ENCODE measurements around the gene HES6.

DNA sequence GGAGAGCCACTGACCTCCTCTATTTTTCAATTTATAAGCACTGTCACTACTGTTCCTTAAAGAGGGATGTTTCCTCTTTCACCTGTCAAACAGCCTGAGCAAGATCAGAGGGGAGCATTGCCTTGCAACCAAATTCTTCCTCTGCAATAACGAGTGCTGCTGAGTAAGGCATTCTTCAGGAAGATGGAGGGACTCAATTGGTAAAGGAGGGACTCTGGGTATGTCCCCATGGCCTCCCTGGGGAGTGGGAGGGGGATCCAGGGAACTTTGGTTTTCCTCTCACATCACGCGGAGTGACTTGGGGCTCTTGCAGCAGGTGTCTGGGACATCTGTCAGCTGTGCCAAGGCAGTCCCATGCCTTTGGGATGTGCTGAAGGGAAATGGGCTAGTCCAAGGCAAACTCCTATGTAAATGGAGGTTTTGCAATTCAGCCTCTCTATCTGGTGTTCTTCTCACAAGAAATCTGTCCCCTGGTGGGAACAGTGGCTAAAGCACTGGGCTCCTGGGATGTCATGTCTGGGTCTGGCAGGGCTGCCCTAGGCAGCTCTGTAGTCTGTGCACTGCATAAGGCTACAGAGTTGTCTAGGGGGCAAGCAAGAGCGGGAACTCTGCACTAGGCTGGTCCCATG lies 14.4 kb upstream of the HES6 start:
- TF ChIP-seq, protein P1, sequence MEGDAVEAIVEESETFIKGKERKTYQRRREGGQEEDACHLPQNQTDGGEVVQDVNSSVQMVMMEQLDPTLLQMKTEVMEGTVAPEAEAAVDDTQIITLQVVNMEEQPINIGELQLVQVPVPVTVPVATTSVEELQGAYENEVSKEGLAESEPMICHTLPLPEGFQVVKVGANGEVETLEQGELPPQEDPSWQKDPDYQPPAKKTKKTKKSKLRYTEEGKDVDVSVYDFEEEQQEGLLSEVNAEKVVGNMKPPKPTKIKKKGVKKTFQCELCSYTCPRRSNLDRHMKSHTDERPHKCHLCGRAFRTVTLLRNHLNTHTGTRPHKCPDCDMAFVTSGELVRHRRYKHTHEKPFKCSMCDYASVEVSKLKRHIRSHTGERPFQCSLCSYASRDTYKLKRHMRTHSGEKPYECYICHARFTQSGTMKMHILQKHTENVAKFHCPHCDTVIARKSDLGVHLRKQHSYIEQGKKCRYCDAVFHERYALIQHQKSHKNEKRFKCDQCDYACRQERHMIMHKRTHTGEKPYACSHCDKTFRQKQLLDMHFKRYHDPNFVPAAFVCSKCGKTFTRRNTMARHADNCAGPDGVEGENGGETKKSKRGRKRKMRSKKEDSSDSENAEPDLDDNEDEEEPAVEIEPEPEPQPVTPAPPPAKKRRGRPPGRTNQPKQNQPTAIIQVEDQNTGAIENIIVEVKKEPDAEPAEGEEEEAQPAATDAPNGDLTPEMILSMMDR (IDR thresholded peaks at IDR 0.05) = no peak
- TF ChIP-seq POLR2AphosphoS5 (IDR thresholded peaks at IDR 0.05; ENCODE audit: insufficient read depth in 1 of 2, low read depth in 1 of 2) (no peak), POLR2A (IDR thresholded peaks at IDR 0.05) (no peak)

All from vagina (tissue), 2 donors.